Activated CD4-positive, alpha-beta memory T cell treated with anti-CD3 and anti-CD28 coated beads, Interleukin-2, amount 10 ng/mL, durations not matched to agents 7 days and 5 days (primary cell): ENCODE measurements around the gene CHST11. TPM values are rescaled to one million over a fixed set of nuclear protein-coding genes. Genes with fewer than 3 reads are reported as not detected.

Source experiments
- CTCF ChIA-PET: fragments of 350-600 bp; sonication (Branson Sonifier 250); formaldehyde crosslinking; loops from one replicate; lab custom pipeline; 2021; ENCODE audit warnings: antibody characterized with exemption, inconsistent platforms; lab: Charles Lee
- POLR2A ChIA-PET: fragments of 350-600 bp; sonication (Branson Sonifier 250); formaldehyde crosslinking; loops from one replicate; lab custom pipeline; 2021; ENCODE audit warnings: antibody characterized with exemption; lab: Charles Lee
- DNase-seq: peaks from one replicate; pipeline ENCODE4 v3.0.0-alpha.2; 2020
- H3K27ac Mint-ChIP-seq: one replicate; pipeline ENCODE4 v1.8.0; 2021; ENCODE audit warnings: mild to moderate bottlenecking, mixed read lengths
- H3K27me3 Mint-ChIP-seq: one replicate; pipeline ENCODE4 v1.8.0; 2021; ENCODE audit warnings: mixed read lengths
- H3K36me3 Mint-ChIP-seq: one replicate; pipeline ENCODE4 v1.8.0; 2021; ENCODE audit warnings: low read depth, mixed read lengths
- H3K4me1 Mint-ChIP-seq: one replicate; pipeline ENCODE4 v1.8.0; 2021; ENCODE audit warnings: mixed read lengths
- H3K4me3 Mint-ChIP-seq: one replicate; pipeline ENCODE4 v1.8.0; 2021; ENCODE audit warnings: mild to moderate bottlenecking, mixed read lengths
- H3K9me3 Mint-ChIP-seq: one replicate; pipeline ENCODE4 v1.8.0; 2021; ENCODE audit warnings: mixed read lengths
- total RNA-seq, 2 experiments: library from RNA; stranded (reverse); gene quantifications; one replicate each; pipeline ENCODE4 v1.2.3, GENCODE V29; 2021

Gene CHST11
- total RNA-seq, 2 experiments from 2014 or later = 124 to 125 TPM

DNA sequence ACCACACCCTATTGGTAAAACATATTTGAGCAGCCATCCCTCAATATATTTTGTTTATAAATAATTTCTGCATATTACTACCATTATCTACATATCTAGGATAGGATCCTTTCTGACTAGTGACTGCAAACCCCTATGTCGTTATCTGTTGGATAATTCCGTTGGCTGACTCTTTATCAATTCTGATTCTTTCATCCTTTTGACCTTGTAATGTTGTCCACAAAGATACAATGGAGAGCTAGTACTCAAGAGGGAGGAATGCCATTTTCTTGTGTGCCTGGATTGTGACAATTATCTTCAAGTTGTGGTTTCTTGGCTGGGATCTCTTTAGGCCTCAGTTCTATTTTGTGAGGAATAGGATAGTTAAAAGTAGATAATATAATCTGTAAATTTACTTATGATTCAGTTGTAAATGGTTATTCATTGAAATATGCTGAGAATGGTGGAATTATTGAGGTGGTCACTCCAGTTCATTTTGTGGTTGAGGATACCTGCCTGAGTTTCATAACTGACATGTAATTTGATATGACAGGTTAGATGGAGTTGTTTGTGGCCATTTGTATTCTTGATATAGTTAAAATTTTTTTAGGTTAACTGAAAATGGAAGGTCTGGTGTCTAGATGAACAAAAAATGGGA is 10.1 kb downstream of the CHST11 start:
- Mint-ChIP-seq H3K4me1 (peaks cover 91% of the 10 kb centered on the region), H3K36me3 (peaks cover 76% of the 10 kb centered on the region), H3K27ac (peak overlapping the region; percentile 81), H3K27me3 (no peaks in the 10 kb centered on the region), H3K9me3 (peaks cover 17% of the 10 kb centered on the region), H3K4me3 (peak overlapping the region; percentile 36)
- ChIA-PET CTCF (interaction anchor here (0.9 to 1.9 kb wide), 4 partner anchors 7 to 85 kb away, joined by 3 to 7 read pairs (median 5); no protein-coding TSS in a partner anchor), POLR2A (interaction anchor here (0.9 to 3.0 kb wide), 4 partner anchors 9 to 216 kb away, joined by 3 to 31 read pairs (median 14); partner anchors contain the start of gene CHST11)
- DNase-seq = no peak

DNA sequence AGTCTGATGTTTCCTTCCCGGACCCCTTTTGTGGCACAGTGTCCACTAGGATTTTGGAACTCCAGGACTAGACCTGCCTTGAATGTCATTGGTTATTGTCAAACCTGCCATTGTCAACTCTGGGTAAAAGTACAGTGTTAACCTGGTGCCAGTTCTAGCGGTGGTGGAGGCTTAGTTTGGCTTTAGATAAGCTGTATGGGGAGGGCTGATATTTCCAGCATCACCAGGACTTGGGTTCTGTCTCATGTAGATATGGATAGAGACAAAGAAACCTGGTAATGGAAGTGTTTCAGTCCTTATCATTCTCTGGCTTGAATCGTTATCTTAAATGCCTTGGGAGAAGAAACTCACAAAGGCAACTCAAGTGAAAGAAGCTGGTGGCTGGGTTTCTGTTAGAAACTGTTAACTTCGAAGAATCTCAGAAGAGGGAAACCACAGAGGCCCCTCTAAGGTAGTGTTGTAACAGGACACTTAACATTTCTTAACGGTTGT is 10.6 kb downstream of the CHST11 start:
- DNase-seq = no peak
- peaks cover 17% of the 10 kb centered on the region for H3K9me3 Mint-ChIP-seq
- H3K4me1 Mint-ChIP-seq = peaks cover 92% of the 10 kb centered on the region
- H3K27ac Mint-ChIP-seq = peak overlapping the region; percentile 81
- peaks cover 80% of the 10 kb centered on the region for H3K36me3 Mint-ChIP-seq
- CTCF ChIA-PET = interaction anchor here (0.7 to 1.9 kb wide), 5 partner anchors 8 to 172 kb away, joined by 3 to 7 read pairs (median 4); no protein-coding TSS in a partner anchor
- no peaks in the 10 kb centered on the region for H3K27me3 Mint-ChIP-seq
- POLR2A ChIA-PET = interaction anchor here (0.9 to 3.0 kb wide), 7 partner anchors 9 to 216 kb away, joined by 3 to 31 read pairs (median 5); partner anchors contain the start of gene CHST11
- peak overlapping the region; percentile 46 for H3K4me3 Mint-ChIP-seq

DNA sequence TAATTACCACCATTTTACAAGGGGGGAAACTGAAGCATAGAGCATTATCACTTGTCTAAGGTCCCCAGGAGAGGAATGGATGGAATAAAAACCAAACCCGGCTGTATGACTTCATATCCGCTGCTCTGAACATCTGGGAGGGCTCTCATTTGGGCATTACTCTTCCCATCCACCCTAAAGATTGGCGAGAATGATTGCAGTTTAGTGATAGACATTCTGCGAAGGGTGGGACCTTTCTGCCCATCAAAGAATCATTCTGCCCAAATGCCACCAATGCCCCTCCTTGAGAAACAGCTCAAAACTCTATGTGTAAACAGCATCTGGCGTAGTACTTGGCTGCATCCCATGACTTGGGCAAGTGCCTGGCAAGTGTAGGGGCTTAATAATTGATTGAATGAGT is 11.6 kb downstream of the CHST11 start:
- Mint-ChIP-seq H3K4me1 (peaks cover 93% of the 10 kb centered on the region), H3K27ac (peak overlapping the region; percentile 47), H3K9me3 (peaks cover 17% of the 10 kb centered on the region), H3K36me3 (peaks cover 80% of the 10 kb centered on the region), H3K4me3 (no peak overlapping the region), H3K27me3 (no peaks in the 10 kb centered on the region)
- DNase-seq = no peak
- ChIA-PET CTCF (interaction anchor here (1.4 to 1.9 kb wide), 2 partner anchors 26 to 87 kb away, joined by 3 to 7 read pairs; no protein-coding TSS in a partner anchor), POLR2A (interaction anchor here (1.0 to 7.5 kb wide), 7 partner anchors 9 to 25 kb away, joined by 3 to 106 read pairs (median 7); partner anchors contain the start of gene CHST11)

DNA sequence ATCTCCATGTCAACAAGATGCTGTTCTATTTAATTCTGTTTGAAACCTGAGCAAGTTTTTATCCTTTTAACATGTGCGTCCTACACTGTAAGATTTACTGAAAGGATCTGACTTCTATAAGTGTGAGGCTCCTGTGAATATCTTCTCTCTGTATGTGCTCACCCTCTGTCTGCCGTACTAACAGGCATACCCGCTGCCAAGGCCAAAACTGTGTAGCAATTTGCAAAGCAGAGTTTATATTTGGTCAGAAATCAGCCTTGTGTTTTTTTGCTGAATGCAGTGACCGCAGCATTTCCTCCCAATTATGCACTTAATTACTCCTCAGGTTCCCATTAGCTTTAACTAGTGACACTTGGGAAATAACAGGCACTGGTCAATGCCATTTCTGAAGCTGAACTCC is 12.3 kb downstream of the CHST11 start:
- Mint-ChIP-seq H3K4me1 (peaks cover 93% of the 10 kb centered on the region), H3K4me3 (no peak overlapping the region)

DNA sequence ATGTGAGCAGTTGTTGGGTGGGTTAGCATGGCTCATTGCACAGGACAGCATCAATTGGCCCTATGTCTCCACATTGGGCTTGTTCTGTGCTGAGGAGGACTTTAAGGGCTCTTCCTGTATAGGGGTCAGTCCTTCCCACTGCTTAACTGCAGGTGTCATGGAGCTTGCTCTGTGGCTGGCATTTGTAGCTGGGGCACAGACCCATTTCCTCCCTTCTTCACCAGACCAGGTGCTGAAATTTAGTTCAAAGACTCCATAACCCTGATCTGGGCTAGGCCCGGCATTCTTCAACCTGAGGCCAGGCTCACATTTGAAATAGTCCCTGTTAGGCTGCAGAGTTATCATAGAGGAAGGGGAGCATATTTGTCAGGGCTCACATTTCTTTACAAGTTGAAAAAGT is 12.8 kb downstream of the CHST11 start:
- peaks cover 93% of the 10 kb centered on the region for H3K4me1 Mint-ChIP-seq
- peaks cover 17% of the 10 kb centered on the region for H3K9me3 Mint-ChIP-seq
- DNase-seq = no peak
- H3K4me3 Mint-ChIP-seq = no peak overlapping the region
- POLR2A ChIA-PET = interaction anchor here (1.2 to 7.5 kb wide), 2 partner anchors 9 to 10 kb away, joined by 4 to 106 read pairs; partner anchors contain the start of gene CHST11
- H3K27ac Mint-ChIP-seq = no peak overlapping the region
- peaks cover 71% of the 10 kb centered on the region for H3K36me3 Mint-ChIP-seq
- H3K27me3 Mint-ChIP-seq = no peaks in the 10 kb centered on the region
- CTCF ChIA-PET = no interaction called here

More for the DNA sequence above, 12.3 kb downstream of the CHST11 start:
- no peak for DNase-seq
- ChIA-PET CTCF (interaction anchor here (1.9 kb wide), 1 partner anchor 25 kb away, joined by 7 read pairs; no protein-coding TSS in a partner anchor), POLR2A (interaction anchor here (1.2 to 7.5 kb wide), 2 partner anchors 9 kb away, joined by 4 to 106 read pairs; partner anchors contain the start of gene CHST11)
- peaks cover 75% of the 10 kb centered on the region for H3K36me3 Mint-ChIP-seq
- H3K27me3 Mint-ChIP-seq = no peaks in the 10 kb centered on the region
- no peak overlapping the region for H3K27ac Mint-ChIP-seq
- H3K9me3 Mint-ChIP-seq = peaks cover 17% of the 10 kb centered on the region

DNA sequence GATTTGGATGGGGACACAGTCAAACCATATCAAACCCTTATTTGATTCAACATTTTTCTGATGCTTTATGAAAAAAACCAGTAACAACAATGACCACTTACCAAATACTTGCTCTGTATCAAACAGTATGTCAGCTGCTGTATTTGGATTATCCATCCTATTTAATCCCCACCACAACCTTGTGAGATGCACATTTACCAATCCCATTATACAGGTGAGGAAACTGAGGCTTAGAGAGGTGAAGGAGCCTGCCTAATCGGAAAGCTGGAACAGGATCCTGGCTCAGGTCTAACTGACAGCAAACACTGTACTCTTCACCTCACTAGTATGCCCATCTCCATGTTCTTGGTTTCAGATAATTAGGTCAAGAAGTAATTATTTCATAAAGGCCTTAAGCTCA is 13.8 kb downstream of the CHST11 start:
- ChIA-PET POLR2A (interaction anchor here (1.1 to 7.5 kb wide), 2 partner anchors 11 to 31 kb away, joined by 3 to 106 read pairs; partner anchors contain the start of gene CHST11), CTCF (interaction anchor here (5.1 kb wide), 1 partner anchor 12 kb away, joined by 29 read pairs; the partner anchor contains the start of gene CHST11)
- H3K9me3 Mint-ChIP-seq = peaks cover 17% of the 10 kb centered on the region
- no peaks in the 10 kb centered on the region for H3K27me3 Mint-ChIP-seq
- H3K4me1 Mint-ChIP-seq = peaks cover 91% of the 10 kb centered on the region
- peaks cover 61% of the 10 kb centered on the region for H3K36me3 Mint-ChIP-seq
- H3K4me3 Mint-ChIP-seq = no peak overlapping the region
- no peak for DNase-seq
- peak overlapping the region; percentile 8 for H3K27ac Mint-ChIP-seq

DNA sequence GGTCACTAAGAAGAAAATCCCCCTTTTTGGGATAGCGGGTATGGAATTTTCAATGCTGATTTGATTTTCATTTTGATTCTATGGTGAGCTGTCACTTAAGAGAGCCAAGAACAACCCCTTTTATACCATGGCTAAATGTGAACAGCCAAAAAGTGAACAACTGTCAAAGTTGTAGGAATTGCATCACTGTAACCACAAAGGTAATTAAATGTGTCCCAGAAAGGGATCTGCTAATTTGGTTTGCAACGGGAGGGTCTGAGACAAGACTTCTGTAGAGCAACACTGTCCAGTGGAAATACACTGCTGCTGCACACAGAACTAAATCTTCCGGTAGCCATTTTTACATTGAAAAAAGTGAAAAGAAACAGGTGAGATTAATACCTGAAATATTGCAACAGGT is 14.6 kb downstream of the CHST11 start:
- POLR2A ChIA-PET = interaction anchor here (1.1 to 7.5 kb wide), 2 partner anchors 12 to 30 kb away, joined by 3 to 106 read pairs; partner anchors contain the start of gene CHST11
- peaks cover 57% of the 10 kb centered on the region for H3K36me3 Mint-ChIP-seq
- CTCF ChIA-PET = interaction anchor here (5.1 kb wide), 1 partner anchor 13 kb away, joined by 29 read pairs; the partner anchor contains the start of gene CHST11

DNA sequence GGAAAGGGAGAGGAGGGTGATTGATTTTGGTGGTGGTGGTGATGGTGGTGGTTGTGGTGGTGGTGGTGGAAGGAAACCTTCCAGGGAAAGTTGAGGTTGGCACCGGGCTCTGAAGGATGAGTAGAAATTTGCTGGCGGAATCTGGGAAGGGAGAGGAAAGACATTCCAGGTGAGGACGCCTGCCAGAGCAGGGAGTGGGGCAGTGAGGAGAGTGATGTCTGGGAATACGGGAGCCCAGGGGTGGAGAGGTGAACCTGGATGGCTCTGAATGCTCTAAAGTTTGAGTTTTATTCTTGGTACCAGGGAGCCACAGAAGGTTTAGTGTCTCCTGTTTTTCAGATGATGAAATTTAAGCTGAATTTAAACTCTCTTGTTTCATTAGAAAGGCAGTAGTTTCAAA is 16.0 kb downstream of the CHST11 start:
- H3K36me3 Mint-ChIP-seq = peaks cover 47% of the 10 kb centered on the region
- ChIA-PET POLR2A (interaction anchor here (0.9 to 7.5 kb wide), 7 partner anchors 10 to 215 kb away, joined by 3 to 106 read pairs (median 9); partner anchors contain the start of gene CHST11), CTCF (interaction anchor here (0.7 to 5.1 kb wide), 3 partner anchors 8 to 91 kb away, joined by 4 to 29 read pairs (median 5); partner anchors contain the start of gene CHST11)
- H3K9me3 Mint-ChIP-seq = peaks cover 17% of the 10 kb centered on the region
- H3K4me1 Mint-ChIP-seq = peaks cover 86% of the 10 kb centered on the region
- peak overlapping the region; percentile 76 for H3K27ac Mint-ChIP-seq
- H3K4me3 Mint-ChIP-seq = peak overlapping the region; percentile 52
- H3K27me3 Mint-ChIP-seq = no peaks in the 10 kb centered on the region
- DNase-seq = no peak

More for the DNA sequence above, 14.6 kb downstream of the CHST11 start:
- H3K4me1 Mint-ChIP-seq = peaks cover 86% of the 10 kb centered on the region
- peaks cover 17% of the 10 kb centered on the region for H3K9me3 Mint-ChIP-seq
- no peak for DNase-seq
- no peak overlapping the region for H3K27ac Mint-ChIP-seq
- H3K27me3 Mint-ChIP-seq = no peaks in the 10 kb centered on the region
- H3K4me3 Mint-ChIP-seq = no peak overlapping the region

DNA sequence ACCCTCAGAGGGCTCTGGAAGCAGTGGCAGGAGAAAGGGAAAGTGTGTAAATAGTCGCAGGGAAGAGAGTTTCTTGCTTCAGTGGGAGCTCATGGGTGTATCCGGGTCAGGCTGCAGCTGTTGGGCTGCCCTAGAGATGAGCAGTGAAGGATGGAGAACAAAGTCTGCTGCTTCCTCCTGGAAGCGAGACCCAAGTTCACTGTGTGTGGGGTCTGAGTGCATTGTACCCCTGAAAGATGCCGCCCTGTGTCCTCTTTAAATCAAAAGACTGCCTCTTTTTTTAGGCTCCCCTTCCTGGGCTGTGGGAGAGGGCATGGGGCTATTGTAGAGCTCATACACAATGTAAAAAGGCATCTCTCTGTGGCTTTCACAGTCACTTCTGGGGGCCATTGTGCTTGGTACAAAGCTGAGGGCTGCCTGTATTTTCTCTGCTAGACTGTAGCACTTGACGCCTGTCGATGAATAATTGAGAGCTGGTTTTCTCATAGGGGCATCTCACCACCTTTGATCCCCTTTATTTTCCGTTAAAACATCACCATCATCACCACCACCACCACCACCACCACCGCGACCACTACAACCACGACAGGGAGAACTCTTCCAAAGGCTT is 16.7 kb downstream of the CHST11 start:
- Mint-ChIP-seq H3K9me3 (peaks cover 15% of the 10 kb centered on the region), H3K4me3 (peak overlapping the region; percentile 52), H3K4me1 (peaks cover 85% of the 10 kb centered on the region), H3K27ac (peak overlapping the region; percentile 76), H3K36me3 (peaks cover 42% of the 10 kb centered on the region), H3K27me3 (no peaks in the 10 kb centered on the region)
- ChIA-PET CTCF (interaction anchor here (0.7 to 5.1 kb wide), 3 partner anchors 9 to 92 kb away, joined by 4 to 29 read pairs (median 5); partner anchors contain the start of gene CHST11), POLR2A (interaction anchor here (0.9 to 7.5 kb wide), 10 partner anchors 9 to 214 kb away, joined by 3 to 106 read pairs (median 4); partner anchors contain the start of gene CHST11)
- DNase-seq = peak; percentile 33

DNA sequence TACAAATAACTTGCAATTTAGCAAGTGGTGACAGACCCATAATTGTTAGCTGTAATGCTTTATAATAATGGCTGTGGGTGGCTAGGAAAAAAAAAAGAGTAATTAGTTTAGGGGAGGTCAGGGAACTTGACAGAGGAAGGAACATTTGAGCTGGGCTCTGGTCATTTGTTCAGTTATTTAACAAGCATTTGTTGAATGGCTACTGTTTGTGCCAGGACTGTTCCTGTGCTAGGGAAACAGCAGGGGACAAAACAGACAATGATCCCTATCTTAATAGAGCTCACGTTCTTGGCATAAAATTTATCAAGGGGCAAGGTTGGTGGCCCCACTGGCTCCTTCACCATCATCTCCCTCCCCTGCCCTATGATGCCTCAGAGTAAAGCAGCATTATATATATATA is 18.5 kb downstream of the CHST11 start:
- ChIA-PET CTCF (interaction anchor here (5.1 kb wide), 1 partner anchor 17 kb away, joined by 29 read pairs; the partner anchor contains the start of gene CHST11), POLR2A (interaction anchor here (7.5 kb wide), 1 partner anchor 16 kb away, joined by 106 read pairs; the partner anchor contains the start of gene CHST11)
- H3K4me1 Mint-ChIP-seq = peaks cover 86% of the 10 kb centered on the region
- peaks cover 40% of the 10 kb centered on the region for H3K36me3 Mint-ChIP-seq
- no peak overlapping the region for H3K27ac Mint-ChIP-seq
- no peaks in the 10 kb centered on the region for H3K27me3 Mint-ChIP-seq
- DNase-seq = no peak
- H3K4me3 Mint-ChIP-seq = no peak overlapping the region
- H3K9me3 Mint-ChIP-seq = peaks cover 6% of the 10 kb centered on the region

DNA sequence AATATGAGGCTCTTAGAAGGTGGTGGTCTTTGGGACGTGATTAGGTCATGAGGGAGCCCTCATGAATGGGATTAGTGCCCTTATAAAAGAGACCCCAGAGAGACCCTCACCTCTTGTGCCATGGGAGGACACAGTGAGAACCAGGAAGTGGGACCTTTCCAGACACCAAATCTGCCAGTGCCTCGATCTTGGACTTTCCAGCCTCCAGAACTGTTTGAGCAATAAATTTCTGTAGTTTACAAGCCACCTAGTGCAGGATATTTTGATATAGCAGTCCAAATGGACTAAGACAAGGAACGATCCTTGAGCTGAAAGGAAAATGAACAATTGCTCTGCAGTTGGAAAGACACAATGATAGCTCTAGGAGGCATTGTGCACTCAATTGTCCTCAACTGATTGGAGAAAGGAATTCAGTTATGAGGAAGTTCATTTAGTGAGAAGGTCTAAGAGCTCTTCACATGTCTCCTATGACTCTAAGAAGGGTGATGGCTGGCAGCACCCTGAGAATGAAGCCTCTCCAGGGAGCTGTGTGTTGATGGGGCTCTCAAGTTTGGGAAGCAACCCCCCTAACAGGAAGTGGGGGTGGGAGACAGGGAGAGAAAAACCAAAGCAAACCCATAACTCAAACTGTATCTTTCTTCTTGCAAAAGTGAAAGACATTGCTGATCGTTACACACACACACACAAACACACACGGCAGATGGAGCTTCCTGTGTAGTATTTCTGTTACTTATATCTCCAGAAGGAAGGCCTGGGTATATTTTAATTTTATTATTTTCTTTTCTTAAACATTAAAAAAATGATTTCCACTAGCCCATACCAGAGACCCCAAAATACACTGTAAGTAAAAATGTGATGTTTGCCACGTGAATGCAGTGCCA is 21.0 kb downstream of the CHST11 start:
- POLR2A ChIA-PET = interaction anchor here (0.6 to 3.8 kb wide), 19 partner anchors 8 to 556 kb away, joined by 3 to 95 read pairs (median 7); partner anchors contain the start of genes CHST11 and NFYB
- H3K27me3 Mint-ChIP-seq = no peaks in the 10 kb centered on the region
- H3K4me3 Mint-ChIP-seq = peak overlapping the region; percentile 85
- H3K4me1 Mint-ChIP-seq = peaks cover 88% of the 10 kb centered on the region
- CTCF ChIA-PET = interaction anchor here (0.6 to 3.3 kb wide), 11 partner anchors 11 to 218 kb away, joined by 3 to 30 read pairs (median 5); partner anchors contain the start of gene CHST11
- H3K9me3 Mint-ChIP-seq = no peaks in the 10 kb centered on the region
- H3K27ac Mint-ChIP-seq = peak overlapping the region; percentile 96
- peaks cover 42% of the 10 kb centered on the region for H3K36me3 Mint-ChIP-seq
- no peak for DNase-seq
